Body of pancreas (tissue), 4 donors: Measurements from ENCODE around the gene CHRND. TPM values are rescaled to one million over a fixed set of nuclear protein-coding genes. Genes with fewer than 3 reads are reported as not detected.

ENCODE experiments used
- ATAC-seq: fragments of 150-250 bp; one replicate; pipeline ENCODE4 v1.9.1; 2016
- DNase-seq, 4 donors: peaks; one replicate each; pipeline ENCODE4 v3.0.0-alpha.2; 2019
- H3K27ac ChIP-seq, 4 donors: fragments of 200-600 bp; sonication (generic); 1 replicate in 3 of 4; 2 replicates in 1 of 4; pipeline versions ENCODE4 v1.5.1 to v1.6.1; 2016 to 2019; ENCODE audit warnings: mild to moderate bottlenecking in 1 of 4, mixed read lengths in 1 of 4, moderate library complexity in 1 of 4
- H3K27me3 ChIP-seq, 2 donors: fragments of 200-600 bp; sonication (generic); one replicate each; pipeline ENCODE4 v1.6.0; 2016; ENCODE audit warnings: mild to moderate bottlenecking in 1 of 2
- H3K36me3 ChIP-seq, 2 donors: fragments of 200-600 bp; sonication (generic); replicated peaks in 1 of 2; 2 replicates each; pipeline ENCODE4 v1.5.1; 2016; ENCODE audit warnings: low read depth in 2 of 2; ENCODE audit not compliant: insufficient read depth in 1 of 2
- H3K4me1 ChIP-seq: fragments of 200-600 bp; sonication (generic); one replicate; pipeline ENCODE4 v1.6.0; 2016
- H3K4me3 ChIP-seq, 2 donors: fragments of 200-600 bp; sonication (generic); 1 replicate in 1 of 2; 2 replicates in 1 of 2; pipeline ENCODE4 v1.5.1; 2016 to 2019
- H3K9me3 ChIP-seq, 3 donors: fragments of 200-600 bp; sonication (generic); 1 replicate in 2 of 3; 2 replicates in 1 of 3; pipeline ENCODE4 v1.5.1; 2016
- POLR2A ChIP-seq, 3 donors: fragments of 450-650 bp; IDR thresholded peaks; one replicate each; pipeline ENCODE4 v1.6.1; 2016; ENCODE audit warnings: antibody characterized with exemption in 3 of 3, mild to moderate bottlenecking in 2 of 3
- WGBS, 2 donors: methylation state at CpG; one replicate each; pipeline ENCODE4 v1.1.5; 2017; 5-methylcytosine and 5-hydroxymethylcytosine counted together
- intact Hi-C: fragments of 100-400 bp; cut with DNase I; formaldehyde crosslinking; loops from one replicate; pipeline ENCODE4 v1.15.1; 2023
- total RNA-seq, 2 donors: library from RNA; depleted of rRNA; stranded (reverse); fragments of >200 nt; gene quantifications; one replicate each; pipeline ENCODE4 v1.1.0, GENCODE V29; 2016
- TF ChIP-seq, protein P1 (sequence below), 7 experiments: fragments of 450-650 bp in 4 of 7; fragments of 200-600 bp in 3 of 7; sonication (generic) in 3 of 7; IDR thresholded peaks; one replicate each; pipeline ENCODE4 v1.5.1; 2016 to 2019; ENCODE audit warnings: antibody characterized with exemption in 7 of 7

The CHRND gene
- total RNA-seq, 2 donors from 2014 or later: not detected

GRCh38 chr2:232479341-232480200 lies 46.4 kb upstream of the CHRND start:
- intact Hi-C loops: no loop called here
- H3K4me3 ChIP-seq: no peak overlapping the region
- no peaks in the 10 kb centered on the region for H3K27me3 ChIP-seq
- no peaks in the 10 kb centered on the region for H3K4me1 ChIP-seq
- no peak overlapping the region for H3K27ac ChIP-seq
- no peak for ATAC-seq
- H3K36me3 ChIP-seq: no peaks in the 10 kb centered on the region
- 55 to 60% methylated on average over 5 to 21 of the region's 21 CpGs for WGBS, 2 donors
- no peaks in the 10 kb centered on the region for H3K9me3 ChIP-seq
- no peak for TF ChIP-seq POLR2A (IDR thresholded peaks at IDR 0.05)
- TF ChIP-seq, protein P1, sequence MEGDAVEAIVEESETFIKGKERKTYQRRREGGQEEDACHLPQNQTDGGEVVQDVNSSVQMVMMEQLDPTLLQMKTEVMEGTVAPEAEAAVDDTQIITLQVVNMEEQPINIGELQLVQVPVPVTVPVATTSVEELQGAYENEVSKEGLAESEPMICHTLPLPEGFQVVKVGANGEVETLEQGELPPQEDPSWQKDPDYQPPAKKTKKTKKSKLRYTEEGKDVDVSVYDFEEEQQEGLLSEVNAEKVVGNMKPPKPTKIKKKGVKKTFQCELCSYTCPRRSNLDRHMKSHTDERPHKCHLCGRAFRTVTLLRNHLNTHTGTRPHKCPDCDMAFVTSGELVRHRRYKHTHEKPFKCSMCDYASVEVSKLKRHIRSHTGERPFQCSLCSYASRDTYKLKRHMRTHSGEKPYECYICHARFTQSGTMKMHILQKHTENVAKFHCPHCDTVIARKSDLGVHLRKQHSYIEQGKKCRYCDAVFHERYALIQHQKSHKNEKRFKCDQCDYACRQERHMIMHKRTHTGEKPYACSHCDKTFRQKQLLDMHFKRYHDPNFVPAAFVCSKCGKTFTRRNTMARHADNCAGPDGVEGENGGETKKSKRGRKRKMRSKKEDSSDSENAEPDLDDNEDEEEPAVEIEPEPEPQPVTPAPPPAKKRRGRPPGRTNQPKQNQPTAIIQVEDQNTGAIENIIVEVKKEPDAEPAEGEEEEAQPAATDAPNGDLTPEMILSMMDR (IDR thresholded peaks at IDR 0.05): no peak
- DNase-seq: peak in 1 of 4 donors; percentile 11

GRCh38 chr2:232480201-232481190 lies 45.5 kb upstream of the CHRND start:
- TF ChIP-seq, protein P1 (IDR thresholded peaks at IDR 0.05): no peak
- TF ChIP-seq POLR2A (IDR thresholded peaks at IDR 0.05): no peak
- ATAC-seq: no peak
- WGBS, 2 donors: 69 to 73% methylated on average over 5 to 25 of the region's 26 CpGs

DNA sequence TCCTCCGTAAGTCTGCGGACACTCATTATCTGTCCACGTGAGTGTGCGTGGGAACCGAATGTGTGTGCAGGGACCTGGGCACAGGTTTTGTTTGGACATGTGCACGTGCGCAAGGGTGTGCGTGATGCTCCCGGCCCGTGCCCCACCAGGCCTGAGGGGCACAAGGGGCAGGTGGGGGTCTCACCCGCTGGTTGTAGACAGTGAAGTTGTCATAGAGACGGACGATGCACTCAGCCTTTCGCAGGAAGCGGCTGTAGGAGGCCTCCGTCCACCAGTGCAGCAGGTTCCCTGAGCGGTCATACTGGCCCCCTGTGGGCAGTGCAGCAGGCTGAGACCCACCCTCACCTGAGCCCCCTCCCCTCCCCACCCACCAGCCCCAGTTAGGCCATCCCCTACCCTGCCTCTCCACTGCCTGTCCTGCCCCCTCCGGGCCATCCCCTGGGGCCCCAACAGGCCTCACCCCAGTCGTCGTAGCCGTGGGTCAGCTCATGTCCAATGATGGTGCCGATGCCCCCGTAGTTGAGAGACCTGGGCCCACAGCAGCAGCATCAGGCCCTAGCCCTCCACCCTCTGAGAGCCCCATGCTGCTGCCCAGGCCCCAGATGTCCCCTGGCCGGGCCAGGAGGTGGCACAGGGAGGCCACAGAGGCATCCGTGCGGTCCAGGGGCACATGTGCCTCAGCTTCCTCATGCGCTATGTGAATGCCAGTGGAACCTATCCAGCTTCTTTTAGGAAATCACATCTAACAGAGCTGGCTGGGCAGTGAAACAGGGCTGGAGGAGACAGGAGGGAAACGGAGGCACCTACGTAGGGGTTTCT lies 44.4 kb upstream of the CHRND start:
- 80 to 81% methylated on average over 14 to 29 of the region's 29 CpGs for WGBS, 2 donors
- Histone ChIP-seq H3K4me1 (peaks cover 11% of the 10 kb centered on the region), H3K27ac (no peak overlapping the region), H3K36me3 (no peaks in the 10 kb centered on the region), H3K4me3 (no peak overlapping the region), H3K9me3 (no peaks in the 10 kb centered on the region), H3K27me3 (no peaks in the 10 kb centered on the region)
- DNase-seq (peak in 1 of 4 donors; percentile 2), ATAC-seq (no peak)
- intact Hi-C loops: no loop called here
- TF ChIP-seq, protein P1 (IDR thresholded peaks at IDR 0.05): no peak

More at GRCh38 chr2:232480201-232481190, 45.5 kb upstream of the CHRND start:
- intact Hi-C loops: no loop called here
- Histone ChIP-seq H3K9me3 (no peaks in the 10 kb centered on the region), H3K36me3 (no peaks in the 10 kb centered on the region), H3K4me3 (no peak overlapping the region), H3K27me3 (no peaks in the 10 kb centered on the region), H3K4me1 (peaks cover under 1% of the 10 kb centered on the region), H3K27ac (no peak overlapping the region)
- peak in 1 of 4 donors; percentile 4 for DNase-seq
